Measurements from ENCODE around the gene NLE1.
"Not testable (repeated sequence)": the region's sequence is repeated elsewhere in the genome, so short reads cannot be mapped to it uniquely, and the experiment has no call there.

Gene NLE1

GRCh38 chr17:35162755-35163154 lies 20.7 kb upstream of the NLE1 start:
- no peak for DNase-seq (ENCODE audit: low read depth in 2 of 2)

- DNase-seq (ENCODE audit: low read depth in 2 of 2), result no peak
Measured at GRCh38 chr17:35161281-35161761, 19.2 kb upstream of the NLE1 start.

GRCh38 chr17:35160354-35161201 lies 18.5 kb upstream of the NLE1 start:
- no peak for DNase-seq (ENCODE audit: low read depth in 2 of 2)

GRCh38 chr17:35159940-35160339 lies 17.8 kb upstream of the NLE1 start:
- DNase-seq (ENCODE audit: low read depth in 2 of 2), result no peak

GRCh38 chr17:35155246-35155645 lies 13.1 kb upstream of the NLE1 start:
- no peak for DNase-seq (ENCODE audit: low read depth in 2 of 2)

- no peak for DNase-seq (ENCODE audit: low read depth in 2 of 2)
Measured at GRCh38 chr17:35154196-35155165, 12.4 kb upstream of the NLE1 start.

- DNase-seq (ENCODE audit: low read depth in 2 of 2), result no peak
Measured at GRCh38 chr17:35152421-35153140, 10.5 kb upstream of the NLE1 start.

- not testable (repeated sequence) for DNase-seq (ENCODE audit: low read depth in 2 of 2)
Measured at GRCh38 chr17:35151080-35151479, 9.0 kb upstream of the NLE1 start.

- DNase-seq (ENCODE audit: low read depth in 2 of 2), result no peak
Measured at GRCh38 chr17:35149941-35150340, 7.8 kb upstream of the NLE1 start.

GRCh38 chr17:35148144-35148543 lies 6.0 kb upstream of the NLE1 start:
- DNase-seq (ENCODE audit: low read depth in 2 of 2), result no peak

GRCh38 chr17:35147375-35147905 lies 5.3 kb upstream of the NLE1 start, which contains the start of gene UNC45B:
TSS of gene UNC45B (plus strand) at chr17:35147817. CDS start at chr17:35148264, 447 bp downstream.
- DNase-seq (ENCODE audit: low read depth in 2 of 2), result no peak

- DNase-seq (ENCODE audit: low read depth in 2 of 2), result no peak
Measured at GRCh38 chr17:35146214-35146833, 4.2 kb upstream of the NLE1 start.

GRCh38 chr17:35144840-35145239 lies 2.7 kb upstream of the NLE1 start:
- DNase-seq (ENCODE audit: low read depth in 2 of 2), result no peak

GRCh38 chr17:35142467-35142796 lies 329 bp upstream of the NLE1 start:
- DNase-seq (ENCODE audit: low read depth in 2 of 2), result no peak

- DNase-seq (ENCODE audit: low read depth in 2 of 2), result no peak
Measured at GRCh38 chr17:35138218-35138617, 3.9 kb downstream of the NLE1 start.

- no peak for DNase-seq (ENCODE audit: low read depth in 2 of 2)
Measured at GRCh38 chr17:35135322-35135721, 6.8 kb downstream of the NLE1 start.

- no peak for DNase-seq (ENCODE audit: low read depth in 2 of 2)
Measured at GRCh38 chr17:35132816-35133550, 9.1 kb downstream of the NLE1 start.

- no peak for DNase-seq (ENCODE audit: low read depth in 2 of 2)
Measured at GRCh38 chr17:35132099-35132498, 10.0 kb downstream of the NLE1 start.

GRCh38 chr17:35130392-35130791 lies 11.7 kb downstream of the NLE1 start:
- DNase-seq (ENCODE audit: low read depth in 2 of 2), result no peak

GRCh38 chr17:35129973-35130351 lies 12.1 kb downstream of the NLE1 start:
- no peak for DNase-seq (ENCODE audit: low read depth in 2 of 2)
